Muscle layer of colon (tissue), 2 donors: ENCODE results near the gene ABHD12.
"Not testable (repeated sequence)": the region's sequence is repeated elsewhere in the genome, so short reads cannot be mapped to it uniquely, and the experiment has no call there.

Source experiments
- H3K27ac ChIP-seq: one replicate; pipeline ENCODE4 v1.7.0; 2013; ENCODE audit warnings: low read depth, mild to moderate bottlenecking, low read length, moderate library complexity
- H3K27me3 ChIP-seq, 2 donors: one replicate each; pipeline ENCODE4 v1.7.0; 2013; ENCODE audit warnings: low read length in 2 of 2, mild to moderate bottlenecking in 2 of 2; ENCODE audit not compliant: insufficient read depth in 2 of 2, control insufficient read depth in 1 of 2
- H3K36me3 ChIP-seq: one replicate; pipeline ENCODE4 v1.7.0; 2013; ENCODE audit warnings: mild to moderate bottlenecking, low read length; ENCODE audit not compliant: insufficient read depth
- H3K4me1 ChIP-seq: one replicate; pipeline ENCODE4 v1.7.0; 2013; ENCODE audit warnings: mild to moderate bottlenecking, low read length; ENCODE audit not compliant: insufficient read depth
- H3K4me3 ChIP-seq, 2 donors: one replicate each; pipeline ENCODE4 v1.7.0; 2013; ENCODE audit warnings: low read length in 2 of 2, low read depth in 1 of 2, mild to moderate bottlenecking in 1 of 2, moderate library complexity in 1 of 2
- H3K9ac ChIP-seq: one replicate; pipeline ENCODE4 v1.7.0; 2013; ENCODE audit warnings: low read length
- H3K9me3 ChIP-seq: one replicate; pipeline ENCODE4 v1.7.0; 2013; ENCODE audit warnings: mild to moderate bottlenecking, low read length
- donor health status: abdominal sarcoma.
- donor health status: Adenocarcinoma of cecum.

ABHD12 gene

GRCh38 chr20:25400291-25400732 lies 9.7 kb upstream of the ABHD12 start:
- H3K4me1 ChIP-seq, H3K27me3 ChIP-seq, H3K36me3 ChIP-seq, H3K9me3 ChIP-seq, H3K27ac ChIP-seq, H3K4me3 ChIP-seq, H3K9ac ChIP-seq: not testable (repeated sequence)

- H3K4me1 ChIP-seq, result no peaks in the 10 kb centered on the region
- H3K9me3 ChIP-seq, result peaks cover 6% of the 10 kb centered on the region
- H3K4me3 ChIP-seq, result no peak overlapping the region
- no peak overlapping the region for H3K27ac ChIP-seq
- H3K36me3 ChIP-seq, result no peaks in the 10 kb centered on the region
- no peak overlapping the region for H3K9ac ChIP-seq
- no peaks in the 10 kb centered on the region for H3K27me3 ChIP-seq
Observed at GRCh38 chr20:25399037-25399430, 8.4 kb upstream of the ABHD12 start.

GRCh38 chr20:25398376-25399036 lies 7.9 kb upstream of the ABHD12 start:
- Histone ChIP-seq H3K27ac (no peak overlapping the region), H3K9ac (no peak overlapping the region), H3K4me1 (no peaks in the 10 kb centered on the region), H3K9me3 (peaks cover 3% of the 10 kb centered on the region), H3K36me3 (no peaks in the 10 kb centered on the region), H3K4me3 (no peak overlapping the region), H3K27me3 (no peaks in the 10 kb centered on the region)

GRCh38 chr20:25397821-25398220 lies 7.2 kb upstream of the ABHD12 start:
- Histone ChIP-seq H3K27me3 (no peaks in the 10 kb centered on the region), H3K4me3 (no peak overlapping the region), H3K27ac (no peak overlapping the region), H3K4me1 (no peaks in the 10 kb centered on the region), H3K36me3 (no peaks in the 10 kb centered on the region), H3K9me3 (no peaks in the 10 kb centered on the region), H3K9ac (no peak overlapping the region)

- no peak overlapping the region for H3K27ac ChIP-seq
- no peaks in the 10 kb centered on the region for H3K36me3 ChIP-seq
- H3K9me3 ChIP-seq, result no peaks in the 10 kb centered on the region
- no peaks in the 10 kb centered on the region for H3K4me1 ChIP-seq
- no peaks in the 10 kb centered on the region for H3K27me3 ChIP-seq
- H3K9ac ChIP-seq, result no peak overlapping the region
- no peak overlapping the region for H3K4me3 ChIP-seq
Observed at GRCh38 chr20:25397096-25397495, 6.5 kb upstream of the ABHD12 start.

GRCh38 chr20:25394996-25395395 lies 4.4 kb upstream of the ABHD12 start:
- Histone ChIP-seq H3K27me3 (no peaks in the 10 kb centered on the region), H3K27ac (no peak overlapping the region), H3K9ac (no peak overlapping the region), H3K4me3 (no peak overlapping the region), H3K4me1 (no peaks in the 10 kb centered on the region), H3K9me3 (no peaks in the 10 kb centered on the region), H3K36me3 (no peaks in the 10 kb centered on the region)

- Histone ChIP-seq H3K4me1 (peaks cover 2% of the 10 kb centered on the region), H3K4me3 (no peak overlapping the region), H3K9ac (no peak overlapping the region), H3K9me3 (no peaks in the 10 kb centered on the region), H3K27ac (no peak overlapping the region), H3K27me3 (no peaks in the 10 kb centered on the region), H3K36me3 (no peaks in the 10 kb centered on the region)
Observed at GRCh38 chr20:25394276-25394675, 3.6 kb upstream of the ABHD12 start.

GRCh38 chr20:25389858-25390537 lies 637 bp downstream of the ABHD12 start:
- Histone ChIP-seq H3K27ac (peak overlapping the region; percentile 85), H3K36me3 (no peaks in the 10 kb centered on the region), H3K4me3 (peak overlapping the region; percentile 34 to 94)

GRCh38 chr20:25389401-25389857 lies 1.2 kb downstream of the ABHD12 start:
- Histone ChIP-seq H3K27me3 (no peaks in the 10 kb centered on the region), H3K4me3 (peak overlapping the region; percentile 34 to 94), H3K9ac (peak overlapping the region; percentile 44), H3K27ac (peak overlapping the region; percentile 85), H3K36me3 (no peaks in the 10 kb centered on the region), H3K4me1 (peaks cover 8% of the 10 kb centered on the region), H3K9me3 (no peaks in the 10 kb centered on the region)

More at GRCh38 chr20:25389858-25390537, 637 bp downstream of the ABHD12 start:
- Histone ChIP-seq H3K9me3 (no peaks in the 10 kb centered on the region), H3K4me1 (peaks cover 8% of the 10 kb centered on the region), H3K27me3 (no peaks in the 10 kb centered on the region), H3K9ac (peak overlapping the region; percentile 44)

- Histone ChIP-seq H3K4me1 (no peaks in the 10 kb centered on the region), H3K4me3 (no peak overlapping the region), H3K9ac (no peak overlapping the region), H3K27ac (no peak overlapping the region), H3K9me3 (no peaks in the 10 kb centered on the region), H3K27me3 (no peaks in the 10 kb centered on the region), H3K36me3 (no peaks in the 10 kb centered on the region)
Observed at GRCh38 chr20:25382704-25383370, 7.8 kb downstream of the ABHD12 start.

GRCh38 chr20:25380945-25381614 lies 9.6 kb downstream of the ABHD12 start:
- no peaks in the 10 kb centered on the region for H3K36me3 ChIP-seq
- H3K27me3 ChIP-seq, result no peaks in the 10 kb centered on the region
- no peak overlapping the region for H3K4me3 ChIP-seq
- H3K9ac ChIP-seq, result no peak overlapping the region
- H3K4me1 ChIP-seq, result peaks cover 4% of the 10 kb centered on the region
- no peaks in the 10 kb centered on the region for H3K9me3 ChIP-seq
- H3K27ac ChIP-seq, result no peak overlapping the region
